Measurements from ENCODE around the gene SPIN2B.
"Not testable (repeated sequence)": the region's sequence is repeated elsewhere in the genome, so short reads cannot be mapped to it uniquely, and the experiment has no call there.

Gene SPIN2B

GRCh38 chrX:57121162-57121755 is at the start of gene SPIN2B:
Gene SPIN2B, minus strand, starts transcription at chrX:57121548.
- peak; percentile 73 for DNase-seq (ENCODE audit: low spot score)

GRCh38 chrX:57156397-57157049 is 35.2 kb upstream of the SPIN2B start:
- no peak for DNase-seq (ENCODE audit: low spot score)

DNA sequence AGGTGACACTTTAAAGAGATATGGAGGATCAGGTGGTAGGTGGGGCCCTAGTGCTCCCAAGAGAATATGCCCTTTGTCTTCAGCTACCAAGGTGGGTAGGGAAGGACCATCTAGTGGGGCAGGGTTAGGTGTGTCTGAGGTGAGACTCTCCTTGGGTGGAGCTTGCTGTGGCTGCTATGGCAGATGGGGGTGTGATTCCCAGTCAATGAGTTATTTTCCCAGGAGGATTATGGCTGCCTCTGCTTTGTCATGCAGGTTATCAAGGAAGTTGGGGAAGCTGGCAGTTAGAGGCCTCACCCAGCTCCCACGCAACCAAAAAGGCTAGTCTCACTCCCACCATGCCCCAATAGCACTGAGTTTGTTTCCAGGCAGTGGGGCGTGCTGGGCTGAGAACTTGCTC is 33.8 kb upstream of the SPIN2B start:
- DNase-seq (ENCODE audit: low spot score): no peak

DNA sequence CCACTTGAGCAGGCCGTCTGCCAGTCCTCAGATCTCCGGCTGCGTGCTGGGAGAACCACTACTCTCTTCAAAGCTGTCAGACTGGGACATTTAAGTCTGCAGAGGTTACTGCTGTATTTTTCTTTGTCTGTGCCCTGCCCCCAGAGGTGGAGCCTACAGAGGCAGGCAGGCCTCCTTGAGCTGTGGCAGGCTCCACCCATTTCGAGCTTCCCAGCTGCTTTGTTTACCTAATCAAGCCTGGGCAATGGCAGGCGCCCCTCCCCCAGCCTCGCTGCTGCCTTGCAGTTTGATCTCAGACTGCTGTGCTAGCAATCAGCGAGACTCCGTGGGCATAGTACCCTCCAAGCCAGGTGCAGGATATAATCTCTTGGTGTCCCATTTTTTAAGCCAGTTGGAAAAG is 30.9 kb upstream of the SPIN2B start:
- not testable (repeated sequence) for DNase-seq (ENCODE audit: low spot score)

DNA sequence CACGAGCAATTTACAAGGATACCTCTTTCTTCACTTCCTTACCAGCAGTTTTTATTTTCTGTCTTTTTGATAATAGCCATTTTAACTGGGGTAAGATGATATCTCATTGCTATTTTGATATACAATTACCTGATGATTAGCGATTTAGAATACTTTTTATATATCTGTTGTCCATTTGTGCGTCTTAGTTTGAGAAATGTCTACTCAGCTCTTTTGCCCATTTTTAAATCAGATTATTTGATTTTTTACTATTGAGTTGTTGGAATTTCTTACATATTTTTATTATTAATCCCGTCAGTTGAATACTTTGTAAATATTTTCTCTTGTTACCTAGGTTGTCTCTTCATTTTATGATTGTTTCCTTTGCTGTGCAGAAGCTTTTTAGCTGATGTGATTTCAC is 17.3 kb upstream of the SPIN2B start:
- no peak for DNase-seq (ENCODE audit: low spot score)

DNA sequence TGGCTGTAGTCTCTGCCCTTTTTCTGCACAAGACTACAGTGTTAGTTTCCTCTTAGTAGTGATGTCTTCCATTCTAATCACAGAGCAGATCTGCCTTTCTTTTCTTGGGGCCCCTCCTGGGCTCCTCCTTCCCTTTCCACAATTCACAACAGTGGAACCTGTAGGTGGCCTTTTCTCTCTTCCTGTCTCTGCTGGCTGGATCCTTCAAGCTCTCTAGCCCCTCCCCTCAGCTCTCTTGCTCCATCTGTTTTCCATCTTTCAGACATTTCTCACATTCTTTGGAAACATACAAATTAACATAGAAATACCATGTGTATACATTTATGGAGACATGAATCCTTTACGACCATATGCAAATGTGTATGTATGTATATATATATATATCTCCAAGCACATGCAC is 16.2 kb upstream of the SPIN2B start:
- DNase-seq (ENCODE audit: low spot score): no peak

DNA sequence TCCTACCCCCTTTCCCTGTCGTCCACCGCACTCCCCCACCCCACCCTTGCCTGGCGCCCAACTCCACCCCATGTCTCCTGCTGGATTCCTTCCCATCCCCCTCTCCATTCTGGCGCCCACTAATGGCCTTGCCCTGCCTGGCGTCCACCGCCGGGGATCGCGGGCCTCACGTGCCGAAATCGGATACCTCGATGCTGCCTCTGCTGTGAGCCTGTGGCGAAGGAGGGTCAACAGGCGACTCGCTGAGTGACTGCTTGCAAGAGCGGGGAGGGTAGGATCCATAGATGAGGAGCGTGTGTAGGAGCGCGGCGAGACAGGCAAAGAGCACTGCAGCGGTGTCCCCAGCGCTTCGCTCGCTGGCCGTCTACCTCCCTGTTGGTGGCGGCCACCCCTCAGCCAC is 15.7 kb upstream of the SPIN2B start, which contains the start of gene SPIN2A:
Gene SPIN2A (minus strand): TSS at position 325 of the 400 bp plus-strand sequence. CDS start 800 bp downstream, outside the sequence.
- not testable (repeated sequence) for DNase-seq (ENCODE audit: low spot score)

DNA sequence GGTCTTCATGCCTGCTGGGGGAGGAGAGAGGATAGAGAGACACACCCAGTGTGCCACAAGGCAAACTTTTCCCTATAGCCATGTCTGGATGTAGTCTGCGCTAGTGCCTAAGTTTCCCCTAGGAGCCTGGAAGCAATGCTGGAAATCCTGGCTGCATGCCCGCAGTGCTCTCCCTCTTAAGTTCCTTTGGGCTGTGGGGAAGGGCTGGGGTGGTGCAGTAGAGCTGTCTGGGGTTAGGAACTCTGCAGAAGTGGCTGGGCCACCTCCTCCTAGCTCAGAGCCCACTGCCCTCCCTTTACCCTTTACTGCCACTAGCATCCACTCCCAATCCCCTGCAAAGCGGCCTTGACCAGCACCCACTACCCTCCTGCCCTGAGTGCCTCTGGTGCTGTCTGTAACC is 15.2 kb upstream of the SPIN2B start:
- DNase-seq (ENCODE audit: low spot score): not testable (repeated sequence)

- DNase-seq (ENCODE audit: low spot score): no peak
Measured at GRCh38 chrX:57135287-57135686, 13.9 kb upstream of the SPIN2B start.

GRCh38 chrX:57134702-57135101 is 13.4 kb upstream of the SPIN2B start:
- DNase-seq (ENCODE audit: low spot score): no peak

DNA sequence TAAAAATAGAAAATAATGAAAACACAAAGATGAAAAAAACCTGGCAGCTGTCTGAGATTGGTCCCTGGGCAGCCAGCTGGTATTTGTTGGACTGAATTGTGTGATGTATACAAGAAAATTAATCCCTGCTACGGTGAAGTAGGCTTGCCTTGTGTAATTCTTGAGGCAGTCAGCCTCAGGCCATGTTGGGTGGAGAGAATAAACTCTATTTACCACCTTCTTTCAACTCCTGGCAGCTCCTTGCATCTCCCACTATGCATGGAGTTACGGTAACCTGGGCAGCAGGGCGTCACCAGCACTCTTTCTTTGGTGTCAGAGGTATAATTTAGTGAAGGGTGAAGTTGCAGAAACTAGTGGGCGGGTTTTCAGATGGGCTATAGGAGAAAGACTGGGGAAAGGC is 12.4 kb upstream of the SPIN2B start:
- DNase-seq (ENCODE audit: low spot score): no peak

- not testable (repeated sequence) for DNase-seq (ENCODE audit: low spot score)
Measured at GRCh38 chrX:57133284-57133683, 11.9 kb upstream of the SPIN2B start.

- DNase-seq (ENCODE audit: low spot score): no peak
Measured at GRCh38 chrX:57132046-57132445, 10.7 kb upstream of the SPIN2B start.

DNA sequence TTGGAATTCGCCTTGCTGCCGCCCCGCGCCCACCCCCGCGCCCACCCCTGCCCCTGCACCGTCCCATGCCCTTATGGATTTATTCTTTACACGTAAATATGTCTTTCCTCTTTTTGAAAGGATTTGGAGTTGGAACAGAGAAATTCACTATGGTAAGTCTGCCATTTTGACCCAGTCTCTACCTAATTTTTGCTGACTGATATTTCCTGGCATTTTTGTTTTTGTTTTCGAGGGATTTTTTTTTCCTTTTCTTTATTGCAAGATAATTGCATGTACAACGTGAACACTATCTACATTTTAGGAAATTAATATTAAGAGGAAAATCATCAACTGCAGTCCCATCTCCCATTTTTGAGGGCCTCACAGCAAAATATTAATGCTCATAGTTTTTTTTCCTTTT is 468 bp upstream of the SPIN2B start:
- DNase-seq (ENCODE audit: low spot score): no peak

DNA sequence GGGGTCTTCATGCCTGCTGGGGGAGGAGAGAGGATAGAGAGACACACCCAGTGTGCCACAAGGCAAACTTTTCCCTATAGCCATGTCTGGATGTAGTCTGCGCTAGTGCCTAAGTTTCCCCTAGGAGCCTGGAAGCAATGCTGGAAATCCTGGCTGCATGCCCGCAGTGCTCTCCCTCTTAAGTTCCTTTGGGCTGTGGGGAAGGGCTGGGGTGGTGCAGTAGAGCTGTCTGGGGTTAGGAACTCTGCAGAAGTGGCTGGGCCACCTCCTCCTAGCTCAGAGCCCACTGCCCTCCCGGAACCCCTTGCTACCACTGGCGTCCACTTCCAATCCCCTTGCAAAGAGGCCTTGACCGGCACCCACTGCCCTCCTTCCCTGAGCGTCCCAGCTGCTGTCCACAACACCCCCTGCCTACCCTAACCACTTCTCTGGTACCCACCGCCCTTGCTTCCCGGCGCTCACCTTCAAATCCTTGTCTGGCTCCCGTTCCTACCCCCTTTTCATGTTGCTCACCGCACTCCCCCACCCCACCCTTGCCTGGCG is 658 bp downstream of the SPIN2B start:
- DNase-seq (ENCODE audit: low spot score): not testable (repeated sequence)

DNA sequence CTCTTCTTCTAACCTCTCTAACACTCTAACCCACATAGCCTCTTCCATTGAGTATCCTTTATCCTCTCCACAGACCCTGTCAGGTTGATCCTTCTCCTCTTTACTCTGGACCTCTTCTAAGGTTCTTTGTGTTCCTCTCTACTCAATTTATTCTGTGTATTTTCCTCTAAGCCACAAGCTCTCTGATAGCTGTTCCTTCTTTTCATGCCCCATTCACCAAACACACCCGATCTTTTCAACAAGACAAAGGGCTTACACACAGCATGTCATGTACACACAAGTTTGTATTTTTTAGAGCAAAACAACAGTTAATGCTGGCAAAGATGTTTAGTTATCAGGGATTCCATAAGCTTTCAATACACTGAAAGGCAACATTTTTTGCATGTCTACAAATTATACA is 1.9 kb downstream of the SPIN2B start:
- DNase-seq (ENCODE audit: low spot score): no peak

DNA sequence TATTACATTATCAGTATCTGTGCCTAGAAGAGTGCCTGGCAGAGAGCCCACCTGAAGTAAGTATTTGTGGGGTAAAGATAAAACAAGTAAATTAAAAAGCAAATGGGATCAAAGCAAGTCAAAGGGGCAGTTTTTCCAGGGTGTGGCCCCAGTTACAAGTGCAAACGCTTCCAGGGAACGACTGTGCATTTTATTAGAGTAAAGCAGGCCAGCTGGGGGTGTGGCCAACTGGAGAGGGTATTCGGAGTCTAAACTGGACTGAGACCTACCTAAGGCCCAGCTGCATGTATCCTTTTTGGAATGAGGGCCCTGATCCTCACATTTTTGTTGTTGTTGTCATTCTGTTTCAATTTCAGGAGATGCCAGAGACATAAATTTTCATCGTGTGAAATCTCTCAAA is 3.8 kb downstream of the SPIN2B start:
- DNase-seq (ENCODE audit: low spot score): not testable (repeated sequence)

GRCh38 chrX:57104921-57105398 is 16.4 kb downstream of the SPIN2B start:
- no peak for DNase-seq (ENCODE audit: low spot score)

DNA sequence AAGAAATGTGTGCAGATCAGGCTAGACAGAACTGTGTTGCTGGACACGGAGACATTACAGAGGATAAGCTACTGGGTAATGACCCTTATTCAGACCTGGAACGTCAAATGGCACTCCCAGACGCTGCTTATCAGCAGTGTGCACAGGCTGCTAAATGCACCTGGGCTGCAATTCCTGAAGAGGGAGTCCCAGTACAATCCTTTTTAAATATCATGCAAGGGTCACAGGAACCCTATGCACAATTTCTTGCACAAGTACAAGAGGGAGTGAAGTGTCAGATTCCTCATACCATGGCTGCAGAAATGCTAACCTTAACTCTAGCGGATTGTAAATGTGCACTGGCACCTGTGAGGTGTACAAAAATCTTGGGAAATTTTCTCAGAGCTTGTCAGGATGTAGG is 16.9 kb downstream of the SPIN2B start:
- no peak for DNase-seq (ENCODE audit: low spot score)

DNA sequence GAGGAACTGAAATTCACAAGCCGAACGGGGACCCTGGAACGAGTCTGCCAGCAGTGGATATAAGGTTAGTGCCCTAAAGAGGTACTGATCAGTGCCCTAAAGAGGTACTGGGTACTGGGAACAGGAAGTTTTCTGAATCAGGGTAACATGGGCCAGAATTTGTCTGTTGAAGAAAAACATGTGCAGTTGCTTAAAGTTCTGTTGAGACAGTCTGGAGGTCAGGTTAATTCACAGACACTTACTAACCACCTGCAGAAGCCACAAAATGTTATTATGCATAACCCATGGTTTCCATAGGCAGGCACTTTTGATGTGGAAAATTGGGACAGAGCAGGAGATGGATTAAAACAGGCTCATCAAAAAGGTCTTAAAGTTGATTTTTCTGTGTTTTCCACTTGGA is 17.9 kb downstream of the SPIN2B start:
- no peak for DNase-seq (ENCODE audit: low spot score)

DNA sequence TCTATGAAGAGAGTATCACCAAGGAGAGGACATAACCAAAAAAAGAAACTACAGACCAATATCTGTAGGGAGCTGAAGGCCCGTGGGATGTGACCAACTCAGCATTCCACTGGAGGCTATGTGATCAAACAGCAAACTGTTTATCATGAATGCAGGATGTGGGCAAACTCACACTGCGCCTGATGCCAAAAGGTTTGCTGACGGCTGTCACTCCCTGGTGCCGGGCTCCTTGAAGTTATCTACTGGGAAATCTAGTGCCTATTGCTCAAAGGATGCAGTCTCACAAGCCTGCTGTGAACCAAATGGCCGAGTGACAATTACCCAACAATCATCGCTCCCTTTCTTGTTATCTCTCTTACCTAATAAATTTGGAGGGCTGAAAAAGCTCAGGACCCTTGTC is 18.4 kb downstream of the SPIN2B start:
- DNase-seq (ENCODE audit: low spot score): not testable (repeated sequence)

GRCh38 chrX:57083143-57083542 is 38.2 kb downstream of the SPIN2B start:
- no peak for DNase-seq (ENCODE audit: low spot score)

GRCh38 chrX:57074458-57074857 is 46.9 kb downstream of the SPIN2B start:
- no peak for DNase-seq (ENCODE audit: low spot score)
